Dermis blood vessel endothelial cell (primary cell): ENCODE data around the gene UMAD1. TPM values are rescaled to one million over a fixed set of nuclear protein-coding genes. Genes with fewer than 3 reads are reported as not detected.
"Not testable (repeated sequence)": the region's sequence is repeated elsewhere in the genome, so short reads cannot be mapped to it uniquely, and the experiment has no call there.

ENCODE experiments used
- DNase-seq: peaks from one replicate; pipeline ENCODE4 v3.0.0; 2010
- total RNA-seq: library from RNA; depleted of rRNA; stranded (reverse); fragments of >200 nt; gene quantifications from 2 replicates; pipeline ENCODE4 v1.2.3, GENCODE V29; 2014

The UMAD1 gene
- total RNA-seq, 1 donor from 2014 or later = 4.1 TPM

DNA sequence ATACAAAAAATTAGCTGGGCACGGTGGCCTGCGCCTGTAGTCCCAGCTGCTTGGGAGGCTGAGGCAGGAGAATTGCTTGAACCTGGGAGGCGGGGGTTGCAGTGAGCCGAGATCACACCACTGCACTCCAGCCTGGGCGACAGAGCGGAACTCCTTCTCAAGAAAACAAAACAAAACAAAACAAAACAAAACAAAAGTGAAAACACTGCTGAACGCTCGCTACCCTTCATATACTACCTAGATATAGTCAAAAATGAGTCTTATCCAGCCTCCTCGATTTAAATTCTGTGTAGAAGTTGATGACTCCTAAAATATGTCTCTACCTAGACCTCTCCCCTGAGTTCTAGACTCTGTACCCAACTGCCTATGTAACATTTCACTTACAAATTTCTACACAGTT lies 164.3 kb downstream of the UMAD1 start:
- not testable (repeated sequence) for DNase-seq

DNA sequence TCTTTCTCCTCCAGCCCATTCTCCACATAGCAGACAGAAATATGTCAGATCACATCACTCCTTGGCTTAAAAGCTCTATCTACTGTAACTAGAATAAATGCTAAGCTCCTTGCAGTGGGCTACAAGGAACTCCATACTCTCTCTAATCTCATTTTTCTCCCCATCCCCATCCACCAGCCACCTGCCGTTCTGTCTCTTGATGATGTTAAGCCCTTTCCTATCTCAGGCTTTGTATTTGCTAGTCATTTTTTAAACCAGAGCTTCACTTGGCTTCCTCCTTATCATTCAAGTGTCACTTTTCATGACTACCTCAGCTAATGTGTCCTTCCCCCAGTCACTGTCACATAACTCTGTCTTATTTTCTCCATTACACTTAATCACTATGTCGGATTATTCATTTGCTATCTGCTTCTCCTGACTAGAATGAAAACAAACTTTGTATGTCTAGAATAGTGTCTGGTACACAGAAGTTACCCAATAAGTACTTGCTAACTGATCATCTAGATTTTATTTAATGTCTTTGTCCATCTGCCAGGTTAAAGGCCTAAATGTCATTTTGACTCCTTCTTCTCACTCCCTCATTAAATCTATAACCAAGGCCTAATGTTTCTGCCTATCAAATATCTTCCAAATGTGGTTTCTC lies 165.1 kb downstream of the UMAD1 start:
- no peak for DNase-seq

DNA sequence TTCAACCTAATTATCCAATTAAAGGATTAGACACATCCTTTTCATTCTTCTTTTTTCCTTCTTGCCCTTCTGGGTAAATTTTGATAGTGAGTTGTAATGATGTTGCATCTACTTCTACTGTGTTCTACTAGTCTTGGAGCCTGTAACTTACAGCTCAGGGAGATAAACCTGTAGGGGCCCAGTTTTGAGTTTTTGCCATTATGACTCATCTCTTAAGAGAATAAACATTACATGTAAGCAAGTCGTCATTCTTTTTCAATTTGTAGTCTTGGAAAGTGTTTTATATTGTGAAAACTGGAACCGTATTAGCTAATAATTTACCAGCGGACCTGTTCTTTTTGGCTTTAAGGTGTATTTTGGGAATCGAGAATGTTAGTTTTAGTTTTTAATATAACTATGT lies 167.6 kb downstream of the UMAD1 start:
- DNase-seq = no peak

DNA sequence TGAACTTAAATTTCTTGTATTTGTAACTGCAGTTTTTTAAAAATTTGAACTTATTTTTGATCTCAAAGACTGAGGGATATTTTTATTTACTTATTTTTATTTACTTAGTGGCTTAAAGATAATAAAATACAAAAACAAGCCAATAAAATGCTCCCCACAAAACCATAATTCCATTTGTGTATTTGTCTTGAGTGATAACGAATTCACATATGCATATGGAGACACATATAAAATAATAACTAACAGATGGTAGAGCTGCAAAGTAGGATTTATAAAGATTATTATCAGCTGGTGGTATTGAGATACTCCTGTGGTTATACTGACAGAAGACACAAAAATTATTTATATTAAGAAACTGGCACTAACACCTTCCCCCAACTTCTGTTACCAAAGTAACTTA lies 168.1 kb downstream of the UMAD1 start:
- no peak for DNase-seq

DNA sequence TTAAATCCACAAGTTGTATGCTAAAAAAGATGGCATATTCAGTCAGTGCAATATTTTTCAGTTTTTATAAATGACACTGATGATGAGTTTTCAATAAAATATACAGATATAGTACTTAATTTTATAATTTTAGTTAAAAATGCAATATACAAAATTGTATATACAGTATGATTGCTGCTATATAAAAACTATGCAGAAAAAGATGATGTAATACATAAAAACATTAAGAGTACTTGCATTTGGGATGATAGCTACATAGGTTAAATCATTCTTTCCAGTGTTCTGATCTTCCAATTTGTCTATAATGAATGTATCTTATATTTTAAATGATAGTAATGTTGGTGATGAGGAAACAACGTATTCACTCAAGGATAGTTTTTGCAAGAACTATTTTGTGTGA lies 169.8 kb downstream of the UMAD1 start:
- no peak for DNase-seq

DNA sequence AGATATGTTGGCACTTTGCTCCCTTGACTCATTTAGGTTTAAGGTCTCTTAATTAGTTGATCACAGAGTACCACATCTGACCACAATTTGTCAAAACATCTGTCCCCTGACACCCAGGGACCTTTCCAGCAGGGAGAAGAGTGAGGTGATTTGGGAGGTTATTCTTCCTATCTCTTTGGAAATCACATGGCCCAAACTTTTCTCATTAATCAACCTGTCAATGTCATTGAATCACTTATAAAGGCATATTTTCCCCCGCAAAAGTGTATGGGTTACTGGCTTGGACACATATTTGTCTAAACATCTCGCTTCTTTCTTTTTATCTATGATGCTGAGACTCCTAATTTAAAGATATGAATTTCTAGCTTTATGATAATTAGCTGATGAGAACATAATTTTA lies 170.3 kb downstream of the UMAD1 start:
- DNase-seq = no peak

DNA sequence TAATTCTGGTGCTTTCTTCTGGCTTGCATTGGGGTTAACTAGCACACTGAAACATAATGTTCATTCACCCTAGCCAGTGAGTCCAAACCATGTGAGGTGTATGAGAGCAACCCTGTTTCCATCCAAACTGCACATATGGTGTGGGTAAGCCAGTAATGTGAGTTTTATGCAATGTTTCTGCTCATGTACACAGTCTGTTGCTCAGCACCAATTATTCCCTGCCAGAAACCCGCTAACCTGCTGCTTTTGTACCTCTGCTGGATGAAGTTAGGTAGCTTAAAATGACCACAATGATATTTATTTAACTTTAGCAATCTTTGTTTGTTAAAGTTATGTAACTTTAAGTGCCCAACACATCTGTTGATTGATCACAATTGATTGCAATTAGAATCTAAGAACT lies 171.6 kb downstream of the UMAD1 start:
- DNase-seq = no peak

DNA sequence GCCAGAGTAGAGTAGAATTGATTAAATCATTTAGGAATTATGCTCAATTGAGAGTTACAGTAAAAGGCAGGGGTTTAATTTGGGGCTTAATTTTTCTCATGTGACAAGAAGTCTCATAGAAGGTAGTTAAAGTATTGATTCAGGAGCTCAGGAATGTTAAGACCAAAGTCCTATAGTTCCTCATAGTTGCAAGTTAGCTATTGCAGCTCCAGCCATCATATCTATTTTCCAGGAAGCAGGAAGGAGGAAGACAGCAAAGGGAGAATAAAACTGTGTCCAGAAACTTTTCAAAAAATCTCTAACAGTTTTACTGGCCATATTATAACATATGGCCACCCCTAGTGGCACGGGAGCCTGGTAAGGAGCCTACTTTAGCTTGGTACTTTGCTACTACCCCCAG lies 174.8 kb downstream of the UMAD1 start:
- no peak for DNase-seq

DNA sequence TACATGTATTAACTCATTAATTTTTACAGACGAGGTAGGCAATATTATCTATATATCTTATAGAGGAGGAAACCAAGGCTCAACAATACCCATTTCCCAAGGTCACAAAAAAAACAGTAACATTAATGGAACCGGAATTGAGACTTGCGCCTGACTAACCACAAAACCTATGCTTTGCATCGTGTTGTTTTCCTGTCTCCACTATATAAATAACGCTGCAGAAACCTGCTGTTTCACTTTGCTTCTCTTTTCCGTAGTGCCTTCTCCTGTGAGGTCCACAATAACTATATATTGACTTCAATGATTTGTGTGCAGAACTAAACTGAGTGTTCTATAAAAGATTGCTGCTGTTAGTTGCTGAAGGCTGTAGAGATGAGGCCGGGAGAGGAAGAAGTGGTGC lies 175.5 kb downstream of the UMAD1 start:
- no peak for DNase-seq

DNA sequence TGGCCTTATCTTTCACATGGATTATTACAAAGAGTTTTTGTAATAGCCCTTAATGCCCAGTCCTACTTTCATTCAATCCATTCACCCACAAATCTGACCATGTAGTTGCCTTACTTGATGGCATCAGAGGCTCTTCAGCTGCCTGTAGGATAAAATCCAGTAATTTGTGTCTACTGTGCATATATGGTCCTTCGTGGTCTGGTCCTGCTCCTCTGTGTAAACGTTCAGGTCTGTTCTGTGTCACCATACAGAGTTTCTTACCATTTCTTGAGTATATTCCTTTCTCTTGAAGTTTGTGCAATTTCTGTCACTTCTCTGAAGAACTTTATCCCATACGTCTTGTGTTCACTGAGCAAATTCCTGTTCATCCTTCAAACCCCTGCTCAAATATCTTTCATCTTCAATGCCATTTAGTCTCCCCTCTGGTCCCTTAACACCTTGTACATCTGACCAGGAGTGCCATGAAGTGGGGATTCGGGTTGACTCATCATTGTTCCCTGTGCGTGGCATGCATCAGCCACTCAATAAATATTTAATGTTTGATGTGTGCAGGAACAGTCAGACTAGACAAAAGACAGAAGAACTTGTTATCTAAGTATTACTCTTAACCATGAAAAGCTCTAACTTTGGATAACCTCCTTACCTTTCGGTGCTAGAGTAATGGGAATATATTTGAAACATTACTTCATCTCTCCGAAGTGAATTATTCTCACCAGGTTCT lies 176.4 kb downstream of the UMAD1 start:
- no peak for DNase-seq

DNA sequence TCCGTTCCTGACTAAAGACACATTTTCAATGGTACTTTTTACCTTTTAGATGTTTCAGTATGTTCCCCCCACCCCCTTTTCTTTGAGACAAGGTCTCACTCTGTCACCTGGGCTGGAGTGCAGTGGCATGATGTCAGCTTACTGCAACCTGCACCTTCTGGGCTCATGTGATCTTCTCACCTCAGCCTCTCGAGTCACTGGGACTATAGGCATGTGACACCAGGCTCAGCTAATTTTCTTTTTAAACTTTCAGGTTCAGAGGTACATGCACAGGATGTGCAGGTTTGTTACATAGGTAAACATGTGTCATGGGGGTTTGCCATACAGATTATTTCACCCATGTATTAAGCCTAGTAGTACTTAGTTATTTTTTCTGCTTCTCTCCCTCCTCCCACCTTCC lies 177.2 kb downstream of the UMAD1 start:
- no peak for DNase-seq

DNA sequence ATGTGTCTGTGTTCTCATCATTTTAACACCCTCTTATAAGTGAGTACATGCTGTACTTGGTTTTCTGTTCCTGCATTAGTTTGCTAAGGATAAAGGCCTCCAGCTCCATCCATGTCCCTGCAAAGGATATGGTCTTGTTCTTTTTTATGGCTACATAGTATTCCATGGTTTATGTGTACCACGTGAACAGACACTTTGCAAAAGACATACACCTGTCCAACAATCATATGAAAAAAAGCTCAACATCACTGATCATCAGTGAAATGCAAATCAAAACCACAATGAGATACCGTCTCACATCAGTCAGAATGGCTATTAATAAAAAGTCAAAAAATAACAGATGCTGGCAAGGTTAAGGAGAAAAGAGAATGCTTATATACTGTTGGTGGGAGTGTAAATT lies 177.6 kb downstream of the UMAD1 start:
- not testable (repeated sequence) for DNase-seq

DNA sequence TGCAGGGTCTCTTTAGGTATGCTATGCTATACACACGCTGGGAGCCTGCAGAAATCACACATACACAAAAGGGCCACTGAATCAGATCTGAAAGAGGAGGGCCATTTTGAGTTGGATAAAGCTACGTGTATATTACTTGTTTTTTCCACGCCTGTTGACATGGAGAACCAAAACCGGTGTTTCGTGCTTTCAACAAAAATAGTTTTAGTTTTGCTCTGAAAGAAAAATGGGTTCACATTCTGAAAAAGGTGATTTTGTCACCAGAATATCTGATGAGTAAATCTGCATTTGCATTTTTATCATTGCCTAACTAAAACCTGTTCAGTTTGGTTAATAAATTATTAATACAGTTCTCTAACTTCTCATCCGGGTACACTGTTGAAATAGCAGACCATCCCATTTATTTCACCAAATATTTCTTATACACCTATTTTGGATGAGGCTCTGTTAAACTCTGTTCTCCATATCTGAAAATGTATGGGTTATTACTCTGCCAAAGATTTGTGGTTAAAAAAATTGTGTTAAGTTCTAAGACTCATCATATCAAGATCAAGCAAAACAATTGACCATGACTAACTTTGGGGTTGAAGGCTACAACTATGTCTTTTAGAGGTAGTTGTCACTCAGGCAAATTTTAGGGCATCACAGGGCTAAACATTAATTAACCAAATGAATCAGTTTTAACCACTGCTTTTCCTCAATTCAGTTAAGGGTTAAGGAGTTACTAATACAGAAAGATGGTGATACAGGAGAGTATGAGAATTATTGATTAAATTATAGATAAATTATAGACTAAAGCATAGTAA lies 179.1 kb downstream of the UMAD1 start:
- no peak for DNase-seq

DNA sequence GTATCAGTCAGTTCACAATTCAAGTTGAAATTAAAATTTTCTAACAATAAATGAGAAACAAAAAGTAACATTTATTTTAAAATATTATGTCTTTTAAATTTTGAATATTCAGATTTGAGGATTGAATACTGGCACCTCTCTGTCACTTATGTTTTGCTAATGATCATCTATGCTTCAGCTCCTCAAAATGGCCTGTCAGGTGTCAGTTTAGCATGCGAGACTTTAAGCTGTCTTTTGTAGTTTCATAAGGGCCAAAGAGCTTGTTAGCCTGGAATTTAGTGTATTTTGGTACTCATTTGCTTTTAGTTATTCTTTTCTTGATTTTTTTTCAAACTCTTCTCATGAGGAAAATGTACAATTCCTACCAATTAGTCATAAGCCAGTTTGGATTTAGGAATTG lies 179.9 kb downstream of the UMAD1 start:
- DNase-seq = no peak

DNA sequence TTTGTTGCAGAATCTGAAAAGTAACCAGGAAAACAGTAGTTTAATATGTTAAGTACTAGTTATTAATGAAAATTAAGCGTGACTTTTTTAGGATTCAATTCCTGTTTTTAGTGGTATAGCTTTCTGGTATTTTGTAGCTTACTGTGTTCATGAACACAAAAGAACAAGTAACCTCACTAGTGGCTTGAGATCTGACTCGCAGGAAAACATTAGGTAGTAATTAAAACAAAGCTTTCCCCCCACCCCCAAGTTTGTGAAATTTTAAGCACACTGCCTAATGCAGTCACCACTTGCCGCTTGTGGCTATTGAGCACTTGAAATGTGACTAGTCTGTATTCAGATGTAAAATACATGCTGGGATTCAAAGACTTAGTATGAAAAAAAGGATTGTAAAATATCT lies 180.4 kb downstream of the UMAD1 start:
- peak; percentile 9 for DNase-seq

DNA sequence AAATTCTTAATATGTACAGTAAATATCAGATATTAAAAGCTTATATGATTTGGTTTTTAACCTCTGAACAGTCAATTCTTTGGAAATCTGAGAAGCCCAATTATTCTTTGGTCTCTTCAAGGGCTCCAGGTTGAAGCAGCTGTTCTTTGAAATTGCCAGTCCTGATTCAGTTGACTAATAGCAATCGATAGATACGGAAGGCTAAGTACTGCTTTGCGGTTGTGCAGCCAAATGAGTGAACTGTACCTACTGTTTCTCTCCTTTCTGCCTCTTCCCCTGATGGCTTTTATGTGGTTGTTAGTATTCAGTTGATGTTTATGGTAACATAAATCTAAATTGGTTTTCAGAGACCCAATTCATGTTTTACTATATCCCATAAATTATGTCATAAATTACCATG lies 181.0 kb downstream of the UMAD1 start:
- DNase-seq = no peak

DNA sequence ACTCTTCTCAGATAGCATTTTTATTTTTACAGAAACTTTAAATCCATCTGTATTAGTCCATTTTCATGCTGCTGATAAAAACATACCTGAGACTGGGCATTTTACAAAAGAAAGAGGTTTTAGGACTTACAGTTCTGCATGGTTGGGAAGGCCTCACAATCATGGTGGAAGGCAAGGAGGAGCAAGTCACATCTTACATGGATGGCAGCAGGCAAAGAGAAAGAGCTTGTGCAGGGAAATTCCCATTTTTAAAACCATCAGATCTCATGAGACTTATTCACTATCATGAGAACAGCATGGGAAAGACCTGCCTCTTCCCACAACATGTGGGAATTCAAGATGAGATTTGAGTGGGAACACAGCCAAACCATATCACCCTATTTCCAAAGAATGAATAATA lies 184.7 kb downstream of the UMAD1 start:
- DNase-seq = not testable (repeated sequence)

DNA sequence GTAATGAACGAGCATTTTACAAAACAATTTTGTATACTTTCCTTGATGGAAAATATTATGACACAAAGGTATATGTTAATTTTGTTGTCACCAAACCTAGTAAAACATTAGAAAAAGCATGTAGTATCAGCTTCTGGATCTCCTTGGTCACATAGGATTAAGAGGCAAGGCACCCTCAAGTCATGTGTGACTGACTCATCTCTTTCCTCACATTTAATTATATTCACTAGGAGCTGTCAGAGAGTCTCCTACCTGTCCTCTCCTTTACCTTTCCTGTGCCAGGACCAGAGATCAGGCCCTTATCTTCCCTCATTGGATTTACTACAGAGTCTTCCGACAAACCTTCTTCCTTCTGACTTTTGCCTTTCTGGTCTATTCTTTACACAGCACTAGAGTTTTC lies 189.1 kb downstream of the UMAD1 start:
- DNase-seq = no peak

DNA sequence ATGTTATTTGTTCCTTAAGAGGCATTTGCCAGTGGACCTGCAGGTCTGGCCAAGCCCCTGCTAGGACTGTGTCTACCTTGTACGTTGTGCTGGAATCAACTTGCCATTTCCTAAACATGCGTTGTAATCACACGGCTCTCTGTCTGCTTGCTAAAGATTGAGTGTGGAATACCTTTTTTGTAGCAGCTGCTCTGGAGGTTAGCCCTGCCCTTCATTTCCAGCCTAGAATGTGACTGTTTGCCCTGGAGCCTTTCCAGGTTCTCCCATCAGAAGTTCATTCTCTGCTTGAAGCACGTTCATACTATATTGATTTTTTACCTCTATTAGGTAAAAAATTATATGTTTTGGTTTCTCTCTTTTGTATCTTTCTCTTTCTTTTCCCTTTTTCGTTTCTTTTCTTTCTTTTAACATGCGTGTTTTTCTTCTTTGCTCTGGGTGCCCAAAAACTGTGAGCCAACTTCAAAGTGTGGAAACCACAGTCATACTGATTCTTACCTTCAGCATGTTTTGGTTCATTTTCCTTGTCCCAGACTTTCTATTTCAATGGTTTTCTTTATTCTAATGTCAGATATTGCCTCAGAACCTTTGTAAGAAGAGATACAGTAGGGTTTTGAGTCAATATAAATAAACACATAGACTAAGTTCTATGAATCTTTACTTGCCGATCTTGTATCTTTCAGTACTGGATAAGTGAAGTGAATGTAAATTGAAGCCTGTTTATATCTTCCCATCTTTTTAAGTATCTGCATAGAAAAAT lies 189.7 kb downstream of the UMAD1 start:
- no peak for DNase-seq

DNA sequence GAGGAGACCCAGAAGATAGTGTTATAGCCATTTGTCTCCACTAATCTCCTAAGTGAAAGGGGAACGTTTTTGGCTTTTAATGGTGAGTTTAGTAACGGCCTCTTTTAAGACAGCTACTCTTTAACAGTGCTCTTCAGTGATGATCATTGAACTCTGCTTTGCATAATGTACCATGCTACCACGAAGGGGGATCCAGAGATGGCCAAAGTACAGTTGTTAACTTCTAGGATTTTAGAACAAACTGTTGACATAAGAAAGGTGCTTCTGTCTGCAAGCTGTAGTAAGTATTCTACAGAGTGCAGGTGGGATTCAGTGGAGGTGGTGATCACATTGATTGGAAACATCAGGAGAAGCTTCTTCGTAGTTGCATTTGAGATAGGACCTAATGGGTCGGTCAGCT lies 192.0 kb downstream of the UMAD1 start:
- no peak for DNase-seq

DNA sequence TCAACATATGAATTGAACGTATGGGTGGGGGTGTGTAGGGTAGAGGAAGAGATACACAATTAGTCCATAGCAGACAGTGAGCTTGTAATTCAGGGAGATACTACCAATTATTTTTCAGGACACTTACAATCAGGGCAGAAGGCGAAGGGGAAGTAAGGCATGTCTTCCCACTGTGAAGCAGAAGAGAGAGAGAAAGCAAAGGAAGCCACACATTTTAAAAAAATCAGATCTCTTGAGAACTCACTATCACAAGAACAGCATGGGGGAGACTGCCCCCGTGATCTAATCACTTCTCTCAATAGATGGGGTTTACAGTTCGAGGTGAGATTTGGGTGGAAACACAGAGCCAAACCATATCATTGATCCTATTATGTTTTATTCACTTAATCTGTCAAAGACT lies 194.2 kb downstream of the UMAD1 start:
- no peak for DNase-seq

DNA sequence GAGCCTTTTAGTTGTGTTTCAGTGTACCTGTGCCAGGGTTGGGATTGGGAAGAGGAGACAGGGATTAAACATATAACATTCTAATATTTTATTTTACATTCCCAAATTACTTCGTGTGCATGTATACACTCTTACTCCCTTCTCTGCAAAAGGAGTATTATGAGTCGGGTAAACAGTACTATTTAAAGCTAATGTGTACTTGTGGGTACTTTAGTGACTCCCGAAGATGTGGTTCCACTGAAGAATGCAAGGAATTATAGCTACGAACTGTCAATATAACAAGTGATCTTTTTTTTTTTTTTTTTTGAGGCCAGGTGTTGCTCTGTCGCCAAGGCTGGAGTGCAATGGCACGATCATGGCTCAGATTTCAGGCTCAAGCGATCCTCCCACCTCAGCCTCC lies 200.5 kb downstream of the UMAD1 start:
- no peak for DNase-seq

DNA sequence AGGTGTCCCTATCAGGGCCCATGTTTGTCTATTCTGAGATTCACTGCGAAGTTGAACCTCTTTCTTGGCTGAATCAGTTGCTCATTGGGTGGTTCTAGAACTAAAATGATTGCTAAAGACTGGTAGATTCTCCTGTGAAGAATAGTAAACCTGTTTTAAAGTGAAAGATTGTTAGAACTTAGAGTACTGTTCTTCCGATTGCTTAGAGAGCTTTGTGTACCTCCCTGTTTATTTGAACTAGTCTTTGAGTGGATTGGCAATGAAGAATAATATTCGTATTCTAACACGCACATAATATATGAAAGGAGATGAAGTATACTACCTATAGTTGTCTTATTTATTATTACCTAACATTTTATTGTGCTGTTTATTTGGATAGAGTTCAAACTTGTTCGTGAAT lies 202.7 kb downstream of the UMAD1 start:
- DNase-seq = no peak
